ENCODE results near the gene NPLOC4.

DNA sequence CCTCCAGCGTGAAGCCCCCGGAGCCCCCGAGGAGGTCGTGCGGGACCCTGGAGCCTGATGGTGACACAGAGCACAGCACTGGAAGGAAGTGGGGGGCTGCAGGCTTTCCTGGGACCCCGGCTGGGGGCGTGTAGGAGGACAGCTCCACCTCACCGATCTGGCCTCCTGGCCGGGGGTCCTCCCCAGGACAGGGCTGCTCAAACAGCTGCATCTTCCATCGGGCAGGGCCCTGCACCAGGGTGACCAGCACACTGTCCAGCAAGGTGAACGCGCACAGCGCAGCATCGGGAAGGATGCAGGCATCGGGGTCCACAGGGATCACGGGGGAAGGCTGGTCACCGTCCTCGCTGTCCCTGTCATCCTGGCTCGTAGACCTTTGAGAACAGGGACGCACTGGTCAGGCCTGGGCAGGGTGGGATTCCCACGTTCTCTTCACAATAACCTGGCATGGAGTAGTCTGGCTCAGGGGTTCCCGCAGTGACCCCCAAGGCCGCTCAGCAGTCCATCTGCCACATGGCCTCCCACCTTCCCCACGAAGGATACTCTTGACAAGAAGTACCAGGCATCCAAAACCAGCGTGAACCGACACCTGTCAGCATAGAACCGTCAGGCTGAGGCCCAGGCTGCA is 86.0 kb downstream of the NPLOC4 start:
- TF ChIP-seq CTCF (IDR thresholded peaks at IDR 0.05; ENCODE audit: insufficient read depth, low read length, poor library complexity, severe bottlenecking) (no peak), EZH2phosphoT487 (conservative IDR thresholded peaks at IDR 0.05; ENCODE audit: low read length) (no peak)
